GM18526 (cell line): ENCODE results near the gene ARHGAP23.

ENCODE experiments used
- POLR2A ChIP-seq: IDR thresholded peaks from 3 replicates; pipeline ENCODE4 v1.6.1; 2011; ENCODE audit not compliant: insufficient read length; ENCODE audit errors: extremely low read depth

Gene ARHGAP23

DNA sequence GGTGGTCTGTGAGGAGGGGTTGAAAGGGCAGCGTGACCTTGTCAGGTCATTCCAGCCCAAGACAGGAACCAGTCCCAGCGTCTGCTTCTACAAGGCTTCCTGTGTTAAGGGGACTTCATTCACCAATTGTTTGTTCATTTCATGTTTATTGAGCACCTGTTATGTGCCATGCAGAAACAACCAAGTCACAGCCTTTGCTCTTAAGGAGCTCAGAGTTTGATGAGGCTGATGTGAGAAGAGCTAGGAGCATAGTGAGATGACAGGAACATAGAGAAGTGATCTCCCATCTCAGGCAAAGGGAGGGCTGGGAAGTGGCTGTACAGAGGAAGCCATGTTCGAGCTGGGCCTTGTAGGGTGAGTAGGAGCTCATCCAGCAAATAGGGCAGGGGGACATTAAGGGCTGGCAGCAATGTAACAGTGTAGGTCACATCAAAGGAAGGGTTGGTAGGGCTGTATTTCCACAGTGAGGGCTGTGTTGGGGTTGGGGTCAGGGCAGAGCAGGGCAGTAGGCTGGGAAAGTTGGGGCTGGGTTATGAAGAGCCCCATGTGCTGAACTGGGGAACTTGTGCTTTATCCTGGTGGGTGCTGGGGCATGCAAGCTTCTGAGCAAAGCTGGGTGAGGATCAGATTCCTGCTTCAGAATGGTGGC, 79.8 kb downstream of the ARHGAP23 start:
- TF ChIP-seq POLR2A = no peak

- no peak for TF ChIP-seq POLR2A
These were observed 80.3 kb downstream of the ARHGAP23 start for GRCh38 chr17:38508570-38508950.

DNA sequence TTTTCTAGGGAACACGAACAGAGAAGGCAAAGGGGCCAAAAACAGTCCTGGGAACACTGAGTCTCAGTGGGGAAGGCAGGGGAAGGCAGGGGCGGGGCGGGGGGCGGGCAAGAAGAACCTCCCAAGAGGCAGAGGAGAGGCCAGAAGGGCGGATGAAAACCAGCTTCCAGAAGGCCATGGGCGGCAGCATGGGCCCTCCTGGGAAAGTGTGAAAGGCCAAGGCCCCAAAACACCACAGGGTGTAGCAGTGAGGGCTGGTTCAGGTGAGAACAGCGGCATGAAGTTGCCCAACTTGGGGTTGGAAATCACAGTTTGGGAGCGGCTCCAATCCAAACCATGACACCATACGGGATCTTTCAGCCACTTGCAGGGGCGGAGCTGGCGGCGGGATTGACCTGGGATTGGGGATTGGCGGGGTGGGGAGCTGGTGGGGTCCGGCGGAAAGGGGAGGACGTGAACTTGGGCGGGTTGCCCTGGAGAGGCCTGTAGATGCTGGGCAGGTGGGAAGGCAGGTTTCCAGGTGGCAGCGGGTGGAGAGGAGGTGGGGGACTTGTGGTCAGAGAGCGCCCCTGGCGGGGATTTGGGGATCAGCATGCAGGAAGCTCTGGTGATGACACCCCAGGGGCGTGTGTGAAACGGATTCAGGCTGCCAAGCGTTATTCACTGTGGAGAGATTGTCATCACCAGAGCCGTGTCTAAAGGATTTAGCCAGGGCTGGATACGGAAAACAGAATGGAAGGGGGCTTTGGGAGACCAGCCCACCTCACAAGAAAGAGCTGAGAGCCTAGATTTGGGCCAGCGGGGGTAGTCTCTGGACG, 80.9 kb downstream of the ARHGAP23 start:
- no peak for TF ChIP-seq POLR2A

DNA sequence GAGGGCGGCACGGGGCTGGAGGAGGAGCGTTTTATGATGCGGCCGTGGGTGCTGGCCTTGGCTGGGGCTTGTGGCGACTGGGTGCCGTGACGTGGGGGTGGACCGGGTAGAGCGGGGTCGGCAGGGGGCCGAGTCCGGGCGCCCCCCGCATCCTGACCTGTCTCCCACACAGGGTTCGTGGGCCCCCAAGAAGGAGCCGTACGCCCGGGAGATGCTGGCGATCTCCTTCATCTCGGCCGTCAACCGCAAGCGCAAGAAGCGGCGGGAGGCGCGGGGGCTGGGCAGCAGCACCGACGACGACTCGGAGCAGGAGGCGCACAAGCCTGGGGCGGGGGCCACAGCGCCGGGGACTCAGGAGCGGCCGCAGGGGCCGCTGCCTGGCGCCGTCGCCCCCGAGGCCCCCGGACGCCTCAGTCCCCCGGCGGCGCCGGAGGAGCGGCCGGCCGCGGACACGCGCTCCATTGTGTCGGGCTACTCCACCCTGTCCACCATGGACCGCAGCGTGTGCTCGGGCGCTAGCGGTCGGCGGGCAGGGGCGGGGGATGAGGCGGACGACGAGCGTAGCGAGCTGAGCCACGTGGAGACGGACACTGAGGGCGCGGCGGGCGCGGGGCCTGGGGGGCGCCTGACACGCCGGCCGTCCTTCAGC, 81.6 kb downstream of the ARHGAP23 start:
- no peak for TF ChIP-seq POLR2A

GRCh38 chr17:38510421-38511149, 82.3 kb downstream of the ARHGAP23 start:
- TF ChIP-seq POLR2A = no peak

DNA sequence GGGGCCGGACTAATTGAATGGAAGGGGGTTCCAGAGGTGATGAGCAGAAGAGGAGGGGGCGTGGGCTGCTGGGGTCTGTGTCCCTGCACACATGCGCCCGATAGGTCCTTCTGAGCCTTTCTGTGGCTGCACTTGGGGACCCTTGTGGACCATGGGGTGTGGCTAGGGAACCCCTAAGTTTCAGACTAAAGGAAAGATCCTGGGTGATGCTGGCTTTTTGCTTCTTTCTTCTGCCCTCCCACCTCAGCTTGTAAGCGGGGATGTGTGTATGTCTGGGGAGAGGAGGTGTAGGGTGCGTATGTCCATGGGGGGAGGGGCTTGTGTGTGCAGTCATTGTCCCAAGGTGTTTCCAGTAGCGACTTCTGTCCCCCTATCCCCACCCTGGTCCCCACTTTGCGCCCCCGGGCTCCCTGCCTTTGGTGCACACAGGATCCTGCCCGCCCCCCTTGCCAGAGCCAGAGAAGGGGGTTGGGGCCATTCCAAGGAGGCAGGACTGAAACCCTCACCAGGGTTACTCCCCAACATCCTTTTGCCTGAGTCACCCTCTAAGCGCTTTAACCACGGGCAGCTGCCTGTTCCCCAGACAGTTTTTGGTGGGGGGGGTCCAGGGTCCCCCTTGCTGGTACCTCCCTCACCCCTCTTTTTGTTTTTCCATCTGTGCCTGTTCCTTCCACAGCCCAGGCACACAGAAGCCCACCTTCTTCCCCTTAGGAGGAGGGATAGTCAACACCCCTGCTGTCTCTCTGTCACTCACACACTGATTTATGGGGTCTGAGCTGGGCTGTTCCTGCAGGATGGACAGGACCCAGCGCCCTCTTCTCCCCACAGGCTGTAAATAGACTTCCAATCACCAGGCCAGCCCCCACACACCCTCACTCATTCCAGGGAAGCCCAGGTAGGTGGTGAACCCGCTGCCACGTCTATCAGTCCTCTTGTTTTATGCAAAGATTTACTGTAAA, 83.2 kb downstream of the ARHGAP23 start:
- no peak for TF ChIP-seq POLR2A

DNA sequence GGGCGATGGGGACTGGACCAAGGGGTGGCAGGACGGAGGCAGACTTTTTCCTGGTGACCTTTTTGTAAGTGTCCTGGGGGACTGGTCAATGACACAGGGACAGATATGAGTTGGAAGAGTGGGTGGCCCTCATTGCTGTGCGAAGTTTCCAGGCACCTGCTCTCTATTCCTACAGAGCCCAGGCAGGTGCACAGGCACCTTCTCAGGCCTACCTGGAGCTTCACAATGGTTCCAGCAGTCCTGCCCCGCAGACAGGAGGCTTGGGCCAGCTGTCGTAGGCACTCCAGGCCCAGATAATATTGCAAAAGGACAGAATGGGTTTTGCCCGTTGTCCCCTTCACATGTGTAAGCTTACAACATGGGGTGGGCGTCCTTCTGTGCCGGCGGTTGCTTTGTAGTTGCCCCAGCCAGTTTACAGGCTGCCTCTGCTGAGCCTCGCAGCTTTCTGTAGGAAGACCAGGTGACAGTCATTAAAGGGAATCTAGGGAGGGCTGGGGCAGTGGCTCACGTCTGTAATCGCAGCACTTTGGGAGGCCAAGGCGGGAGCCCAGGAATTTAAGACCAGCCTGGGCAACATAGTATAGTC, 84.3 kb downstream of the ARHGAP23 start:
- no peak for TF ChIP-seq POLR2A

DNA sequence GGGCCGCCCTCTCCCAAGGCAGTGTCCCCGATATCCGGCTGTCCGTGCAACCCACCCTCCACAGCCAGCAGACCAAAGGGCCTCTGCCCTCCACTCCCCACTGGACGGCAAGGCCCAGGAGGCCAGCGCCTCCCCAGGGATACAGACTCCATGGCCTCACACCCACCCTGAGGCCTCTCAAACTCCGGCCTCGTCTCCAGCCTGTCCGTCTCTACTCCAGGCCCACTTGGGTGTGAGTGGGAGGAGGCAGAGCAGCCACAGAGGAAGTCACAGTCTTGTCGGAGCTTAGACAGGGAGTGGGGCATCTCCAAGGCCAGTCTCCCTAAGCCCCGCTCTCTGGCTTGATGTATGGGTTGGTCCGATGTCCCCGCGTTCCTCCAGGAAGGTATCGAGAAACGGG, 104.2 kb downstream of the ARHGAP23 start:
- TF ChIP-seq POLR2A = no peak

DNA sequence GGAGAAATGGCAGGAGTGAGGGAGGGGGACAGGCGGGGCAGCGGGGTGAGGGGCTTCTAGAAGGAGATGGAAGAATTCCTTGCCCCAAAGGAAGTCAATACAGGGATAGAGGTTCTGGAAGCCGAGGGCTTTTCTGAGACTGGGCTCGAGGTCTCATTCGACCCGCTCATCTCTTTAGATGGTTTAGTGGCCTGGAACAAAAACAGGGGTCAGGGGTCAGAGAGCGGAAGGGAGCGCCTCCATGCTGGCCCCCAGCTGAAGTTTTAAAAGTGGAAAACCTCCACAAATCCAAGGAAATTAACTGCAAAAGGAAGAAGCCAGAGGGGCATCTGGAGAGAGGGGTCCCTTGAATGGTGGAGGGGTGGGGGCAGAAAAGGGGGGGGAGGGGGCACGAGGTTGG, 105.0 kb downstream of the ARHGAP23 start:
- TF ChIP-seq POLR2A = no peak

DNA sequence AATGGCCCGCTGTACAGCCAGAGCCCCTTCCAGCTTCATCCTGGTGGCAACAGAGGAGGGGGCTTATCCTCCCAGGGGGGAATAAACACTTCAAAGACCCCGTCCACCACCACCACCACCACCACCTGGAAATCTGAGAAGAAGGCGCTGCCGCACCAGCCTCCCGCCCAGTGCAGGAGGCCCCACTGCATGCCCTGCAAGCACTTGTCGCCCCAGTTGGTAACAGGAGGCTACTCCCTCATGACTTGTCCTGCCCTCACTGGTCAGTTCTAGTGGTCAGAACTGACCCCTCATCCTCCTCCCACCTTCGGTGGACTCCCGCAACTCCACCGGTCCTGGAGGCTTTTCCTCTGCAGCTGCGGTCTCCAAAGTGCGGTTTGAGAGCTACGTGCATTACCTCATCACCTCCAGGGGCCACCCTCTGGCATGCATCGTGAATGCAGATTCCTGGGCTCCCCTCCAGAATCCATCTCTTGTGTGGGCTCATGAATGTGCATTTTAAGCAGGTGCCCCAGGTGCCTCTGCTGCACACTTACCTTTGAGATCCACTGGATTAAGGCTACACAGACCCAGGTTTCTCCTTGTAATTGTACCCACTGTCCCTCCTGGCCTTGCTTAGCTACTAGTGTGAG, 105.7 kb downstream of the ARHGAP23 start:
- no peak for TF ChIP-seq POLR2A

DNA sequence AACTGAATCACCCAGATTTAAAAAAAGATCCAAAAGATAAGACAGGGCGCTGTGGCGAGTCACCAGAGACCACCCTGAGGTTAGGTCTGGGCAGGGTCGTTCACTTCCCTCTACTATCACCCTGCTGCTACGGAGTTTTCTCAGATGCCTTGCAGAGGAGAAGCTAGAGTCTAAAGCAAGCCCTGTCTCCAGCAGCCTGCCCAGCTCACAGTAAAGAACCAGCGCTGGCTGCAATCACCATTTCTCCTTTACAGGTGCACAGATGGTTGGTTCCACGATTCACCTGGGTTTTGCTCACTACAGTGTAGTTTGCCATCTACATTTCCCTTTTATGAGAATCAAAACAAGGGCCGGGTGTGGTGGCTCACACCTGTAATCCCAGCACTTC, 106.2 kb downstream of the ARHGAP23 start:
- no peak for TF ChIP-seq POLR2A

- no peak for TF ChIP-seq POLR2A
These were observed 107.6 kb downstream of the ARHGAP23 start for GRCh38 chr17:38535886-38536285.

GRCh38 chr17:38536661-38537060, 108.4 kb downstream of the ARHGAP23 start:
- TF ChIP-seq POLR2A = no peak

DNA sequence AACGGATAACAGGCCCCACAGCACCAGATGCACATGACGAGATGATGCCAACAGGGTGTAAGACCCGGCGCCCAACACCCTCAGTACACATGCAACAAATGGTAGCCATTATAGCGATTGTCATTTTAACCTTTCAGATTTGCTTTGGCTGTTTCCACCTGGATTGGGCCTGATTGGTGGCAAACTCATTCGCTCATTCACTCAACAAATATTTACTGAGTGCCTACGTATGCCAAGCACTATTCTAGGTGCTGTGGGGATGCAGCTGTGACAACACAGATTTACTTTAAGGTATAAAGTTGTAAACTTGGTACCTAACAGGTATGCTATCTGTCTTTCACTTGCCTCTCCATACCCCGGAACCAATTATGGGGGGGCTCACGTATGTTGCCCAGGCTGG, 110.6 kb downstream of the ARHGAP23 start:
- no peak for TF ChIP-seq POLR2A
